Gastroesophageal sphincter (tissue), 4 donors: ENCODE measurements around the gene SAMD4A. TPM values are rescaled to one million over a fixed set of nuclear protein-coding genes. Genes with fewer than 3 reads are reported as not detected.

ENCODE experiments used
- ATAC-seq: fragments of 150-250 bp; one replicate; pipeline ENCODE4 v1.9.1; 2016; ENCODE audit warnings: mild to moderate bottlenecking, moderate library complexity
- H3K27ac ChIP-seq, 4 donors: fragments of 200-600 bp; sonication (generic) in 3 of 4; 1 replicate in 3 of 4; 2 replicates in 1 of 4; pipeline ENCODE4 v1.5.1; 2016 to 2019
- H3K27me3 ChIP-seq: fragments of 200-600 bp; sonication (generic); one replicate; pipeline ENCODE4 v1.5.1; 2019
- H3K36me3 ChIP-seq, 2 donors: fragments of 200-600 bp; sonication (generic); one replicate each; pipeline ENCODE4 v1.5.1; 2019; ENCODE audit warnings: control low read depth in 1 of 2
- H3K4me1 ChIP-seq, 3 donors: fragments of 200-600 bp; sonication (generic); 1 replicate in 2 of 3; 2 replicates in 1 of 3; pipeline ENCODE4 v1.5.1; 2016 to 2019; ENCODE audit warnings: control low read depth in 2 of 3
- H3K4me3 ChIP-seq, 2 donors: fragments of 200-600 bp; sonication (generic); one replicate each; pipeline ENCODE4 v1.5.1; 2019; ENCODE audit warnings: mild to moderate bottlenecking in 1 of 2, moderate library complexity in 1 of 2
- H3K9me3 ChIP-seq, 3 donors: fragments of 200-600 bp; sonication (generic); one replicate each; pipeline ENCODE4 v1.5.1; 2017 to 2019; ENCODE audit warnings: control low read depth in 2 of 3
- EP300 ChIP-seq: sonication (generic); formaldehyde crosslinking; IDR thresholded peaks from one replicate; pipeline ENCODE4 v1.6.1; 2017; ENCODE audit warnings: antibody characterized with exemption, mild to moderate bottlenecking
- POLR2A ChIP-seq, 2 donors: fragments of 450-650 bp; IDR thresholded peaks; one replicate each; pipeline ENCODE4 v1.6.1; 2017; ENCODE audit warnings: antibody characterized with exemption in 2 of 2, mild to moderate bottlenecking in 2 of 2, moderate library complexity in 1 of 2
- POLR2AphosphoS5 ChIP-seq: sonication (generic); formaldehyde crosslinking; IDR thresholded peaks from one replicate; pipeline ENCODE4 v1.6.1; 2017; ENCODE audit warnings: antibody characterized with exemption
- WGBS, 2 donors: methylation state at CpG; one replicate each; pipeline ENCODE4 v1.1.5; 2018; ENCODE audit warnings: low coverage in 1 of 2; 5-methylcytosine and 5-hydroxymethylcytosine counted together
- total RNA-seq, 4 donors: library from RNA; depleted of rRNA; stranded (reverse); fragments of >200 nt; gene quantifications; one replicate each; pipeline ENCODE4 v1.1.0, GENCODE V29; 2016
- TF ChIP-seq, protein P1 (sequence below), 4 experiments: fragments of 200-600 bp in 2 of 4; fragments of 450-650 bp in 2 of 4; sonication (generic) in 1 of 4; IDR thresholded peaks; one replicate each; pipeline ENCODE4 v1.5.1; 2017 to 2019; ENCODE audit warnings: antibody characterized with exemption in 4 of 4, mild to moderate bottlenecking in 2 of 4, moderate library complexity in 2 of 4

The SAMD4A gene
- total RNA-seq, 4 donors from 2014 or later: 65.2 to 163 (median 89.7) TPM

DNA sequence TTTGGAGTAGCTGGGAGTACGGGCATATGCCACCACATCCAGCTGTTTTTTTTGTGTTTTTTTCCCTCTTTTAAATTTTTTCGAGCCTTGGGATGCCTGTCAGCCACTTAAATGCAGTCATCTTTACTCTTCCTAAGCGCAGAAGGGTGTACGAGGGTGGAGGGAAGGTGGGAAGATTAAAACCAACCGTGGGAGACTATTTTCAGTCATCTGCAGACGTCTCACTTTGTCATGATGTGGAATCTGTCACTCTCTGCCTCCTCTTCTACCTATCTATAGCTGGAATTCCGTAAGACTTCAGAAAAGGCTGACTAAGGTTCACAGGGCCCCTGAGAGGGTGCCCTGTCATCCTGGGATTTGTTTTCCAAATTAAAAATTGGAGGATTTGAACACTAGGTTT, 105.3 kb downstream of the SAMD4A start:
- no peak overlapping the region for H3K4me3 ChIP-seq
- WGBS, 2 donors: 52 to 69% methylated on average over 6 to 7 of the region's 7 CpGs
- ATAC-seq: no peak
- no peaks in the 10 kb centered on the region for H3K27me3 ChIP-seq
- TF ChIP-seq EP300 (no peak), POLR2AphosphoS5 (no peak), POLR2A (IDR thresholded peaks at IDR 0.05) (no peak)
- TF ChIP-seq, protein P1, sequence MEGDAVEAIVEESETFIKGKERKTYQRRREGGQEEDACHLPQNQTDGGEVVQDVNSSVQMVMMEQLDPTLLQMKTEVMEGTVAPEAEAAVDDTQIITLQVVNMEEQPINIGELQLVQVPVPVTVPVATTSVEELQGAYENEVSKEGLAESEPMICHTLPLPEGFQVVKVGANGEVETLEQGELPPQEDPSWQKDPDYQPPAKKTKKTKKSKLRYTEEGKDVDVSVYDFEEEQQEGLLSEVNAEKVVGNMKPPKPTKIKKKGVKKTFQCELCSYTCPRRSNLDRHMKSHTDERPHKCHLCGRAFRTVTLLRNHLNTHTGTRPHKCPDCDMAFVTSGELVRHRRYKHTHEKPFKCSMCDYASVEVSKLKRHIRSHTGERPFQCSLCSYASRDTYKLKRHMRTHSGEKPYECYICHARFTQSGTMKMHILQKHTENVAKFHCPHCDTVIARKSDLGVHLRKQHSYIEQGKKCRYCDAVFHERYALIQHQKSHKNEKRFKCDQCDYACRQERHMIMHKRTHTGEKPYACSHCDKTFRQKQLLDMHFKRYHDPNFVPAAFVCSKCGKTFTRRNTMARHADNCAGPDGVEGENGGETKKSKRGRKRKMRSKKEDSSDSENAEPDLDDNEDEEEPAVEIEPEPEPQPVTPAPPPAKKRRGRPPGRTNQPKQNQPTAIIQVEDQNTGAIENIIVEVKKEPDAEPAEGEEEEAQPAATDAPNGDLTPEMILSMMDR (IDR thresholded peaks at IDR 0.05): no peak
- no peaks in the 10 kb centered on the region for H3K36me3 ChIP-seq
- H3K9me3 ChIP-seq: no peaks in the 10 kb centered on the region
- peak overlapping the region; percentile 86 to 88 (median 88) for H3K27ac ChIP-seq
- H3K4me1 ChIP-seq: peaks cover 29 to 93% (median 36%) of the 10 kb centered on the region in 3 donors

DNA sequence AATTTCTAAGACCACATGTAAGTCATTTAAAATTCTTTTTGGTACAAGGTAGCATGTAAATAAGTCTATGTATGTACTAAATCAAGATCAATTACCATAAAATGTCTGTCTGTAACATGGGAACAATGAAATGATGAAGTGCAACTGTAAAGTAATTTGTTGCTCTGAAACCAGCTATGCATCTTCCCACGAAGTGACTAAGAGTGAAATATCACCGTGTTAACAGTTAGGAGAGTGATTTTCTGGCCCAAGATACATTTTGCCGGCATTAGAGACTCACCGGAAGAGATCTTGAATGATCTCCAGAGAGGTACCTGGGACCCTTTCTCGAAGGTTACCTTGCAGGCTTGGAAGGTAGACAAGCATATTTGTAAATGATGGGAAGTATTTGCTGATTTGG, 105.8 kb downstream of the SAMD4A start:
- Histone ChIP-seq H3K9me3 (no peaks in the 10 kb centered on the region), H3K27ac (peak overlapping the region; percentile 86 to 88 (median 88)), H3K27me3 (no peaks in the 10 kb centered on the region), H3K4me1 (peaks cover 32 to 95% (median 36%) of the 10 kb centered on the region in 3 donors), H3K36me3 (no peaks in the 10 kb centered on the region), H3K4me3 (no peak overlapping the region)
- ATAC-seq: no peak
- 17 to 21% methylated on average over 4 to 5 of the region's 5 CpGs for WGBS, 2 donors
- TF ChIP-seq POLR2A (IDR thresholded peaks at IDR 0.05): no peak
- TF ChIP-seq, protein P1 (IDR thresholded peaks at IDR 0.05): no peak
- TF ChIP-seq EP300: no peak
- TF ChIP-seq POLR2AphosphoS5: no peak

DNA sequence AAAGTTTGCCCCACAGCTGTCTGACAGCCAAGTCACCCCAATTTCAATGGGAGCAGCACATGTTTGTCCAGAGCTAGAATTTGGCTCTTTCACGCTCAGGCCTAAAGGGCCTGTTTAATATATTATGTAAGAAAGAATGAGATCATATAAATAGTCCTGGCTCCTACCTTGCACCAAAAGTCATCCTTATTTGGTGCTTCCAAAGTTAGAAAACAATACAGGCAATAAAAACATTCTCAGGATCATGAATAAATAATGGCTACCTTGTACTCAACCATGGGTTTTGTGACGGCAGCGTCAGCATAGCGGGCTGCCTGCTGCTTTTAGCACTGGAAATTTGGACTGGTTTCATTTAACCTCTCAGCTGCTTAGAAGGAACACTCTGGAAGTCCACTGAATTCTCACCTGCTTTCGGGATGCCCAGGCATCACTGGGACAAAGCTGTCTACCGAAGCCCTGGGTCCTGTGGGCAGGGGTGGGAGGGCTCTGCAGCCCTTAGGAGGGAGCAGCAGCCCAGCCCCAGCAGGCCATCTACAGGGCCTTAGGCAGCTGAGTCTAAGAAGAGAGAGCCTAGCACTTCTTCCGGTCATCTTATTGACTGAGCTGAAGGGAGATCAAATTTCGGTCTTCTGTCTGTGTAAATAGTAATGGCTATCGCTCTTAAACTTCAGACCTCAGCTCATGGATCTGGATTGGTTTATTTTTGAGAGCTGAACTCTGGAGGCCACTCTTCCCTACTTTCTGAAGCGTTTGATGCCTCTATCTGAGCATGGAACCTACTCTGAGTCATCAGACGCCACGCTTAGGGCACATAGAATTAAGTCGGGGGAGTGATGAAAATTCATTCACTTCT, 106.5 kb downstream of the SAMD4A start:
- peaks cover 36 to 97% (median 36%) of the 10 kb centered on the region in 3 donors for H3K4me1 ChIP-seq
- 11 to 17% methylated on average over 6 to 10 of the region's 13 CpGs for WGBS, 2 donors
- H3K36me3 ChIP-seq: no peaks in the 10 kb centered on the region
- H3K27ac ChIP-seq: peak overlapping the region; percentile 86 to 88 (median 88)
- H3K9me3 ChIP-seq: no peaks in the 10 kb centered on the region
- TF ChIP-seq EP300 (no peak), POLR2AphosphoS5 (peak; percentile 63)
- peak; percentile 29 for ATAC-seq
- H3K27me3 ChIP-seq: no peaks in the 10 kb centered on the region
- H3K4me3 ChIP-seq: no peak overlapping the region

DNA sequence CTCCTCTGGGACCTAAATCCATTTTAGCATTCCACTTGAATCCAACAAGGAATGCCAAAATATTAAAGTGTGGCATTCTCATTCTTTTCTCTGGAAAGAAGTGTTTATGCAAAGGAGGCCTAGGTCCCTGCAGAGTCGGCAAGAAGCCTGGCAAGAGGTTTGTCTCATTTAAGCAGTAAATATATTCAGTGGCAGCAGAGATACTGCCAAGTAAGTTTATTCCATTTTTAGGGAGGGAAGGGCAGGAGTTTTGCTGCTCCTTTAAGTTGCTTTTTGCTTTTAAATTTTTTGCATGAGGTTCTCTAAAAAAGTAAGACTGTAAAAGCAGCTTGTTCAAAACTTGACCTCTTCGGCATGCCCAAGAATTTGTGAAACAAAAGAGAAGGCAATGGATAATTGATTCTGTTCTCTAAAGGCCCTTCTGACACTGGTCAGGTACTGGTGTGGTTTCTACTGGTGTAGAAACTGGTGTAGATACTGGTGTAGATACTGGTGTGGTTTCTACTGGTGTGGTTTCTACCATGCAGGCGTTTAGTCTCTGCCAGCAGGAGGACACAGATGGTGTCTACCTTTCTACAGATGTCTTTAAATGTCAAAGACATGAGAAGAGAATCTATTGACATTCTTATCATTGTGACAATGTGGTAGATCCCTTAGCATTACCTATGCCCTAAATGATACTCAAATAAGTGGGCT, 107.3 kb downstream of the SAMD4A start:
- H3K27ac ChIP-seq: peak overlapping the region; percentile 86 to 88 (median 88)
- no peaks in the 10 kb centered on the region for H3K27me3 ChIP-seq
- no peak for ATAC-seq
- no peak overlapping the region for H3K4me3 ChIP-seq
- no peaks in the 10 kb centered on the region for H3K36me3 ChIP-seq
- WGBS, 2 donors: 8 to 38% methylated on average over 2 to 3 of the region's 3 CpGs
- no peak for TF ChIP-seq POLR2AphosphoS5
- TF ChIP-seq EP300: no peak
- no peak for TF ChIP-seq POLR2A (IDR thresholded peaks at IDR 0.05)
- TF ChIP-seq, protein P1 (IDR thresholded peaks at IDR 0.05): no peak
- peaks cover 36 to 97% (median 36%) of the 10 kb centered on the region in 3 donors for H3K4me1 ChIP-seq
- no peaks in the 10 kb centered on the region for H3K9me3 ChIP-seq

DNA sequence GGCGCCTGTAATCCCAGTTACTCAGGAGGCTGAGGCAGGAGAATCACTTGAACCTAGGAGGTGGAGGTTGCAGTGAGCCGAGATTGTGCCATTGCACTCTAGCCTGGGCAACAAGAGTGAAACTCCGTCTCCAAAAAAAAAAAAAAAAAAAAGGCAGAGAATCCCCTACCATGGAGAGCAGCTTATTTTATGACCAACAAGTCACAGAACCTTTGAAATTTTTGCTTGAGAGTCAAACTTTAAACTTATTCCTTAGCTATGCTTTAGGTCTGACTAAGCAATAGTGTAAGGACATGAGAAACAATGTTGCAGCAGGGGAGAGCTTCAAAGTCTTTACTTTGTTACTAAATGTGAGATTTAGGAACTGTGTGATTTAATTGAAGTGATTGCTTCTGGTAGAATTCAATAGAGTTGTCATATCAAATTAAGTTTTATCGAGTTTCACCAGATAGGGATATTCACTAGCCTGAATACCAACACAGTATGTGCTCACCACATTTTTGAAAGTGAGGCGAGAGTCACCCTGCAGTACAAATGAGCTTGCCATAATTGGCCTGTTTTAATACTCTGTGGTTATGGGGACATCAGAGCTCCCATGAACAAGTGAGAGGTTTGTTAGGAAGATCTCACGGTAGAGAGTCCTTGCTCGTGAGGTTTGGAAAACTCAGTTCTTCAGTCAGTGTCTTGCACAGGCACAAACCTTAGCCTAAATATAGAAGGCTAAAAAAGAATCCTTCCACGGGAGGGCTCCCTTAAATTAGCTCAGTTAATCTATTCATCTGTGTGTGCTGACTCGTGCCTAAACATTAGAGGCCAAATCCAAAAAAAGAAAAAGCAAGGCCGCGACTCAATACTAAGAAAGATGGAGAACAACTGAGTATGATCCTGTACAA, 108.6 kb downstream of the SAMD4A start:
- H3K4me3 ChIP-seq: no peak overlapping the region
- no peaks in the 10 kb centered on the region for H3K27me3 ChIP-seq
- ATAC-seq: no peak
- peak overlapping the region; percentile 88 to 97 (median 89) for H3K27ac ChIP-seq
- TF ChIP-seq, protein P1 (IDR thresholded peaks at IDR 0.05): peak in 3 of 4 experiments; percentile 20 to 39 (median 31)
- TF ChIP-seq EP300: no peak
- no peak for TF ChIP-seq POLR2A (IDR thresholded peaks at IDR 0.05)
- peak; percentile 33 for TF ChIP-seq POLR2AphosphoS5
- peaks cover 36 to 90% (median 36%) of the 10 kb centered on the region in 3 donors for H3K4me1 ChIP-seq
- no peaks in the 10 kb centered on the region for H3K9me3 ChIP-seq
- H3K36me3 ChIP-seq: no peaks in the 10 kb centered on the region
- 40 to 44% methylated on average over 7 to 9 of the region's 11 CpGs for WGBS, 2 donors
